Left lung (tissue), 10 donors: ENCODE measurements around the gene ZNF624. TPM values are rescaled to one million over a fixed set of nuclear protein-coding genes. Genes with fewer than 3 reads are reported as not detected.

Source experiments
- ATAC-seq: fragments of 200-7000 bp; cut with Tn5 transposase; one replicate; pipeline ENCODE4 v1.9.1; 2020; ENCODE audit warnings: moderate library complexity
- DNase-seq, 4 donors: peaks; one replicate each; pipeline ENCODE4 v3.0.0-alpha.2; 2013 to 2020
- H3K27ac ChIP-seq, 2 donors: fragments of 200-600 bp; sonication (generic) in 1 of 2; one replicate each; pipeline versions ENCODE4 v1.5.0 to v1.8.0; 2020 to 2021
- H3K27me3 ChIP-seq, 2 donors: fragments of 200-600 bp; sonication (generic) in 1 of 2; one replicate each; pipeline versions ENCODE4 v1.5.0 to v1.8.0; 2020 to 2021
- H3K36me3 ChIP-seq, 2 donors: fragments of 200-600 bp; sonication (generic) in 1 of 2; one replicate each; pipeline versions ENCODE4 v1.5.0 to v1.8.0; 2020 to 2021
- H3K4me1 ChIP-seq, 2 donors: fragments of 200-600 bp; one replicate each; pipeline ENCODE4 v1.8.0; 2021
- H3K4me3 ChIP-seq, 2 donors: fragments of 200-600 bp; sonication (generic) in 1 of 2; one replicate each; pipeline versions ENCODE4 v1.5.0 to v1.8.0; 2020 to 2021; ENCODE audit warnings: mild to moderate bottlenecking in 1 of 2
- H3K9me3 ChIP-seq, 2 donors: fragments of 200-600 bp; sonication (generic) in 1 of 2; one replicate each; pipeline versions ENCODE4 v1.5.0 to v1.8.0; 2020 to 2021
- CTCF ChIP-seq, 2 donors: fragments of 200-600 bp; sonication (generic) in 1 of 2; IDR thresholded peaks; one replicate each; pipeline versions ENCODE4 v1.5.0 to v1.8.0; 2021; ENCODE audit warnings: antibody characterized with exemption in 2 of 2
- intact Hi-C, 2 donors: fragments of 100-400 bp; cut with DNase I; formaldehyde crosslinking; loops; one replicate each; pipeline versions ENCODE4 v1.11.2 to v1.14.2; 2022
- polyA plus RNA-seq, 6 donors: library from polyadenylated mRNA; unstranded; fragments of 120-200 nt; gene quantifications; one replicate each; pipeline ENCODE4 v1.2.1, GENCODE V29; 2013; ENCODE audit not compliant: insufficient read length in 6 of 6
- total RNA-seq, 2 donors: library from RNA; stranded (reverse); fragmentation: NEBNext Ultra II Directional; extraction: Animal tissue kit (Norgen Biotek cat#: 25700); gene quantifications; one replicate each; pipeline ENCODE4 v1.2.1, GENCODE V29; 2021
- donor health status: DM: no; HTN: yes; CAD: no.
- donor health status: DM: no; HTN: no; CAD: no.

ZNF624 gene
- total and polyA plus RNA-seq, 8 donors = 3.6 to 10.4 (median 9.1) TPM

- Histone ChIP-seq H3K9me3 (peaks cover 4 to 92% of the 10 kb centered on the region in 2 donors), H3K4me1 (no peaks in the 10 kb centered on the region), H3K36me3 (peaks cover 0 to 7% of the 10 kb centered on the region in 2 donors), H3K4me3 (no peak overlapping the region), H3K27me3 (no peaks in the 10 kb centered on the region), H3K27ac (no peak overlapping the region)
- DNase-seq (peak in 1 of 4 donors; percentile 76), ATAC-seq (no peak)
- intact Hi-C loops = no loop called here
- TF ChIP-seq CTCF (IDR thresholded peaks at IDR 0.05) = no peak
Measured at GRCh38 chr17:16617481-16618060, 36.1 kb downstream of the ZNF624 start.

GRCh38 chr17:16599537-16599936 lies 54.1 kb downstream of the ZNF624 start:
- TF ChIP-seq CTCF (IDR thresholded peaks at IDR 0.05) = no peak
- no peaks in the 10 kb centered on the region for H3K9me3 ChIP-seq
- intact Hi-C loops = no loop called here
- ATAC-seq (no peak), DNase-seq (no peak)
- no peaks in the 10 kb centered on the region for H3K4me1 ChIP-seq
- no peak overlapping the region for H3K4me3 ChIP-seq
- H3K27me3 ChIP-seq = no peaks in the 10 kb centered on the region
- H3K36me3 ChIP-seq = no peaks in the 10 kb centered on the region
- no peak overlapping the region for H3K27ac ChIP-seq

DNA sequence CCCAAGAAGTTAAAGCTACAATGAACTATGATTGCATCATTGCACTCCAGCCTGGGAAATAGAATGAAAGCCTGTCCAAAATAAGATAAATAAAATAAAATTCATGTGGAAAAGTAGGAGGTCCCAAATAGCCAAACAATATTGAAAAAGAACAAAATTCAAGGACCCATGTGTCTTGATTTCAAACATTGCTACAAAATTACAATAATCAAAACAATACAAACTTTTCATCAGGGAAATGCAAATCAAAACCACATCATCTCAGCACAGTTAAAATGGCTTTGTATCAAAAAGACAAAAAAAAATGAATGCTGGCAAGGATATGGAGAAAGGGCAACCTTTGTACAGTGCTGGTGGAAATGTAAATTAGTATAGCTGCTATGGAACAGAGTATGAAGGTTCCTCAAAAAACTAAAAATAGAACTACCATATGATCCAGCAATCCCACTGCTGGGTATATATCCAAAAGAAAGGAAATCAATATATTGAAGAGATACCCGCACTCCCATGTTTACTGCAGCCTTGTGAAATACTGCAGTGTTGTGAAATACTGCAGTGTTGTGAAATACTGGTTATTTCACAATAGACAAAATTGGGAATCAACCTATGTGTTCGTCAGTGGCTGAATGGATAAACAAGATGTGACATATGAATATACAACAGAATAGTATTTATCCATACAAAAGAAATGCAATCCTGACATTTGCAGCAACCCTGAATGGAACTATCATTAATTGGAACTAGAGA lies 60.1 kb downstream of the ZNF624 start:
- Histone ChIP-seq H3K9me3 (peaks cover 0 to 3% of the 10 kb centered on the region in 2 donors), H3K4me3 (no peak overlapping the region), H3K27me3 (peaks cover 0 to 7% of the 10 kb centered on the region in 2 donors), H3K36me3 (no peaks in the 10 kb centered on the region), H3K27ac (no peak overlapping the region), H3K4me1 (peaks cover 0 to 8% of the 10 kb centered on the region in 2 donors)
- no peak for TF ChIP-seq CTCF (IDR thresholded peaks at IDR 0.05)
- ATAC-seq (no peak), DNase-seq (peak in 2 of 4 donors; percentile 63 to 68)
- intact Hi-C loops = no loop called here

DNA sequence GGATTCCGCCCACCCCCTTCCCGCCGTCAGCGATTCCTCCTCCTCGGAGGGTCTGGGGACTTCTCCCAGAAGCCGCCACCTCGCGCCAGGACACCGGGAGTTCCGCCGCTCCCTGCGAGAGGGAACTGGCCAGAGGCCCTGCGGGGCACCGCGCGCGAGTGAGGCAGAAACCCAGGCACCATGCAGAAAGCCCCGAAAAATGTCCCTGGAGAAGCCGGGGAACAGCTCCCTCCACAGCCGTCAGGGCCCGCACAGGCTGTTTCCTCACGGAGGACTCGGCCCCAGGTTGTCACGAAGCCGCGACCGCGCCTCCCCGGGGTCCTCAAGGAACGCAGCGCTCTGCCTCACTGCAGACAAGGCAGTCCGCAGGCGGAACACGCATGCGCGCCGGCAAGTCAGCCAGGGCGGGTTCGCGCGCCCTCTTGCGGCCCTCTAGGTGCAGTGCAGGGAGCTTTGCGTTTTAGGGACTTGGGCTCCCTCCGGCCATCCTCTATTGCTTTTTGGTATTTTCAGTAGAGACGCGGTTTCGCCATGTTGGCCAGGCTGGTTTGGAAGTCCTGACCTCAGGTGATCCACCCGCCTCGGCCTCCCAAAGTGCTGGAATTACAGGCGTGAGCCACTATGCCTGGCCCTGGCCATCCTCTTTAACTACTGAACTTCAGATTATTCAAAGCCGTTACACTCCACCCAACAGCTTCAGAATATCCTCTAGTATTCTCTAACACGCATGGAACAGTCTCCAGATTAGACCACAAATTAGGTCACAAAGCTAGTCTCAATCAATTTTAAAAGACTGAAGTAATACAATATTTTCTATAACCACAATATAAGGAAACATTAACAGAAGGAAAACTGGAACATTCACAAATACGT lies 64.3 kb downstream of the ZNF624 start:
- H3K36me3 ChIP-seq = no peaks in the 10 kb centered on the region
- peak overlapping the region; percentile 56 to 57 for H3K4me3 ChIP-seq
- TF ChIP-seq CTCF (IDR thresholded peaks at IDR 0.05) = peak; percentile 96 to 99
- peak overlapping the region; percentile 51 to 58 for H3K27ac ChIP-seq
- H3K4me1 ChIP-seq = peaks cover 0 to 12% of the 10 kb centered on the region in 2 donors
- DNase-seq (peak; percentile 89 to 99 (median 94)), ATAC-seq (peak; percentile 99)
- H3K9me3 ChIP-seq = peaks cover 0 to 3% of the 10 kb centered on the region in 2 donors
- intact Hi-C loops = no loop called here
- H3K27me3 ChIP-seq = peaks cover 0 to 27% of the 10 kb centered on the region in 2 donors
